ENCODE data around the gene CHCHD3.

Gene CHCHD3

DNA sequence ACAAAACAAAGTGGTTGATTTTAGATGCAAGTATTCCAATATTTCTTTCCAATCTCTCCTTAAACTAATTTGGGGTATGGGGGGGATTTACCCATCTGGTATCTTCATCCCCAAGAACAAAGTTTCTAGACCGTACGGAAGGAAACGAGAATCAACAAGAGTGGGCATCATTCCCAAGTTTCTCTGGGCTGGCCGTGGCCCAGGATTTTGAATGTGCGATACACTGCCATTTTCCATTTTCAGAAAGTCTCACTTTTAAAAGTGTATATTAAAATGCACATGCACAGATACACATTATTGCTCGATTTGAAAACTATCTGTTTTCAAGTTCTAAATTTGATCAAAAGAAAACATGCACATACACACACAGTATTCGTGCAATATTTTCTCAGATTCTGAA is 234.5 kb downstream of the CHCHD3 start (continued):
- no peak for TF ChIP-seq ZNF8 (CRISPR knock-in tag; IDR thresholded peaks at IDR 0.05)
- no peak for TF ChIP-seq BACH2 (CRISPR knock-in tag; IDR thresholded peaks at IDR 0.05; ENCODE audit: borderline replicate concordance)
- no peak for TF ChIP-seq ISL1 (CRISPR knock-in tag; IDR thresholded peaks at IDR 0.05)
- TF ChIP-seq TOX (CRISPR knock-in tag; IDR thresholded peaks at IDR 0.05; ENCODE audit: borderline replicate concordance) = no peak
- no peak for TF ChIP-seq ZNF70 (CRISPR knock-in tag; IDR thresholded peaks at IDR 0.05)
- TF ChIP-seq ESRRG (CRISPR knock-in tag; IDR thresholded peaks at IDR 0.05) = no peak
- no peak for TF ChIP-seq ZC3H10 (CRISPR knock-in tag; IDR thresholded peaks at IDR 0.05)

DNA sequence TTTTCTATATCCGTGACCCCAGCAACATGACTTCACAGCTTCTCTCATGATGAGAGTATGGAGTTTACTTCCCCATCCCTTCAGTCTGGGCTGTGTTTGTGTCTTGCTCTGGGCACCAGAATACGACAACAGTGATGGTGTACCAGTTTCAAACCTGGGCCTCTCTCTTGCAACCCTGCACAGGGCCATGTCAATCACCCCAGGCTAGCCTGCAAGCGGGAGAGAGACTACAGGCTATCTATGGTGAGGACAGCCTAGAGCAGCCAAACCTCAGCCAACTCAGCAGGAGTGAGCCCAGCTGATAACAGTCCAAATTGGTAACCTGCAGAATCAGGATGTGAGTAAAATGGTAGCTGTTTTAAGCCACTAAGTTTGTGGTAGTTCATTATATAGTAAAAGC is 235.8 kb downstream of the CHCHD3 start:
- TF ChIP-seq ARNTL (CRISPR knock-in tag; IDR thresholded peaks at IDR 0.05; ENCODE audit: borderline replicate concordance, low read depth) (no peak), ZNF565 (CRISPR knock-in tag; conservative IDR thresholded peaks at IDR 0.05; ENCODE audit: low read depth) (no peak)
- TF ChIP-seq, protein P1, sequence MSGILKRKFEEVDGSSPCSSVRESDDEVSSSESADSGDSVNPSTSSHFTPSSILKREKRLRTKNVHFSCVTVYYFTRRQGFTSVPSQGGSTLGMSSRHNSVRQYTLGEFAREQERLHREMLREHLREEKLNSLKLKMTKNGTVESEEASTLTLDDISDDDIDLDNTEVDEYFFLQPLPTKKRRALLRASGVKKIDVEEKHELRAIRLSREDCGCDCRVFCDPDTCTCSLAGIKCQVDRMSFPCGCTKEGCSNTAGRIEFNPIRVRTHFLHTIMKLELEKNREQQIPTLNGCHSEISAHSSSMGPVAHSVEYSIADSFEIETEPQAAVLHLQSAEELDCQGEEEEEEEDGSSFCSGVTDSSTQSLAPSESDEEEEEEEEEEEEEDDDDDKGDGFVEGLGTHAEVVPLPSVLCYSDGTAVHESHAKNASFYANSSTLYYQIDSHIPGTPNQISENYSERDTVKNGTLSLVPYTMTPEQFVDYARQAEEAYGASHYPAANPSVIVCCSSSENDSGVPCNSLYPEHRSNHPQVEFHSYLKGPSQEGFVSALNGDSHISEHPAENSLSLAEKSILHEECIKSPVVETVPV (CRISPR knock-in tag; IDR thresholded peaks at IDR 0.05) = no peak
- ATAC-seq = no peak

DNA sequence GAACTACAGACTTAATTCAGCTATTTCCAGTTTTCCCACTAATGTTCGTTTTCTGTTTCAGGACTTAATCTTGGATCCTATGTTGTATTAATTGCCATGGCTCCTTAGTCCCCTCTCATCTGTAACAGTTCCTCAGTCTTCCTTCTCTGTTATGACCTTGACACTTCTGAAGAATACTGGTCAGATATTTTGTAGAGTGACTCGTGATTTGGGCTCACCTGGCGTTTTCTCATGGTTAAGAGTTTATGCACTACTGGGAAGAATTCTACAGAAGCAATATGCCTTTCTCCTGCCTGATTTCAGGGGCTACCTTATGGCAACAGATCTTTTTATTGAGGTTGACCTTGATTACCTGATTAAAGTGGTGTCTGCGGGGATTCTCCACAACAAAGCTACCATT is 239.4 kb downstream of the CHCHD3 start:
- TF ChIP-seq ISL1 (CRISPR knock-in tag; IDR thresholded peaks at IDR 0.05) (no peak), ESRRG (CRISPR knock-in tag; IDR thresholded peaks at IDR 0.05) (no peak), ZFP30 (CRISPR knock-in tag; IDR thresholded peaks at IDR 0.05) (no peak)
- TF ChIP-seq, protein P2, sequence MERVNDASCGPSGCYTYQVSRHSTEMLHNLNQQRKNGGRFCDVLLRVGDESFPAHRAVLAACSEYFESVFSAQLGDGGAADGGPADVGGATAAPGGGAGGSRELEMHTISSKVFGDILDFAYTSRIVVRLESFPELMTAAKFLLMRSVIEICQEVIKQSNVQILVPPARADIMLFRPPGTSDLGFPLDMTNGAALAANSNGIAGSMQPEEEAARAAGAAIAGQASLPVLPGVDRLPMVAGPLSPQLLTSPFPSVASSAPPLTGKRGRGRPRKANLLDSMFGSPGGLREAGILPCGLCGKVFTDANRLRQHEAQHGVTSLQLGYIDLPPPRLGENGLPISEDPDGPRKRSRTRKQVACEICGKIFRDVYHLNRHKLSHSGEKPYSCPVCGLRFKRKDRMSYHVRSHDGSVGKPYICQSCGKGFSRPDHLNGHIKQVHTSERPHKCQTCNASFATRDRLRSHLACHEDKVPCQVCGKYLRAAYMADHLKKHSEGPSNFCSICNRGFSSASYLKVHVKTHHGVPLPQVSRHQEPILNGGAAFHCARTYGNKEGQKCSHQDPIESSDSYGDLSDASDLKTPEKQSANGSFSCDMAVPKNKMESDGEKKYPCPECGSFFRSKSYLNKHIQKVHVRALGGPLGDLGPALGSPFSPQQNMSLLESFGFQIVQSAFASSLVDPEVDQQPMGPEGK (CRISPR knock-in tag; IDR thresholded peaks at IDR 0.05; ENCODE audit: borderline replicate concordance) = no peak
- TF ChIP-seq, protein P3, sequence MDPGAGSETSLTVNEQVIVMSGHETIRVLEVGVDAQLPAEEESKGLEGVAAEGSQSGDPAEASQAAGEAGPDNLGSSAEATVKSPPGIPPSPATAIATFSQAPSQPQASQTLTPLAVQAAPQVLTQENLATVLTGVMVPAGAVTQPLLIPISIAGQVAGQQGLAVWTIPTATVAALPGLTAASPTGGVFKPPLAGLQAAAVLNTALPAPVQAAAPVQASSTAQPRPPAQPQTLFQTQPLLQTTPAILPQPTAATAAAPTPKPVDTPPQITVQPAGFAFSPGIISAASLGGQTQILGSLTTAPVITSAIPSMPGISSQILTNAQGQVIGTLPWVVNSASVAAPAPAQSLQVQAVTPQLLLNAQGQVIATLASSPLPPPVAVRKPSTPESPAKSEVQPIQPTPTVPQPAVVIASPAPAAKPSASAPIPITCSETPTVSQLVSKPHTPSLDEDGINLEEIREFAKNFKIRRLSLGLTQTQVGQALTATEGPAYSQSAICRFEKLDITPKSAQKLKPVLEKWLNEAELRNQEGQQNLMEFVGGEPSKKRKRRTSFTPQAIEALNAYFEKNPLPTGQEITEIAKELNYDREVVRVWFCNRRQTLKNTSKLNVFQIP (CRISPR knock-in tag; IDR thresholded peaks at IDR 0.05; ENCODE audit: borderline replicate concordance, low read depth) = no peak
- TF ChIP-seq, protein P4, sequence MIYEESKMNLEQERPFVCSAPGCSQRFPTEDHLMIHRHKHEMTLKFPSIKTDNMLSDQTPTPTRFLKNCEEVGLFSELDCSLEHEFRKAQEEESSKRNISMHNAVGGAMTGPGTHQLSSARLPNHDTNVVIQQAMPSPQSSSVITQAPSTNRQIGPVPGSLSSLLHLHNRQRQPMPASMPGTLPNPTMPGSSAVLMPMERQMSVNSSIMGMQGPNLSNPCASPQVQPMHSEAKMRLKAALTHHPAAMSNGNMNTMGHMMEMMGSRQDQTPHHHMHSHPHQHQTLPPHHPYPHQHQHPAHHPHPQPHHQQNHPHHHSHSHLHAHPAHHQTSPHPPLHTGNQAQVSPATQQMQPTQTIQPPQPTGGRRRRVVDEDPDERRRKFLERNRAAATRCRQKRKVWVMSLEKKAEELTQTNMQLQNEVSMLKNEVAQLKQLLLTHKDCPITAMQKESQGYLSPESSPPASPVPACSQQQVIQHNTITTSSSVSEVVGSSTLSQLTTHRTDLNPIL (CRISPR knock-in tag; IDR thresholded peaks at IDR 0.05; ENCODE audit: low read depth) = no peak
- TF ChIP-seq, protein P5, sequence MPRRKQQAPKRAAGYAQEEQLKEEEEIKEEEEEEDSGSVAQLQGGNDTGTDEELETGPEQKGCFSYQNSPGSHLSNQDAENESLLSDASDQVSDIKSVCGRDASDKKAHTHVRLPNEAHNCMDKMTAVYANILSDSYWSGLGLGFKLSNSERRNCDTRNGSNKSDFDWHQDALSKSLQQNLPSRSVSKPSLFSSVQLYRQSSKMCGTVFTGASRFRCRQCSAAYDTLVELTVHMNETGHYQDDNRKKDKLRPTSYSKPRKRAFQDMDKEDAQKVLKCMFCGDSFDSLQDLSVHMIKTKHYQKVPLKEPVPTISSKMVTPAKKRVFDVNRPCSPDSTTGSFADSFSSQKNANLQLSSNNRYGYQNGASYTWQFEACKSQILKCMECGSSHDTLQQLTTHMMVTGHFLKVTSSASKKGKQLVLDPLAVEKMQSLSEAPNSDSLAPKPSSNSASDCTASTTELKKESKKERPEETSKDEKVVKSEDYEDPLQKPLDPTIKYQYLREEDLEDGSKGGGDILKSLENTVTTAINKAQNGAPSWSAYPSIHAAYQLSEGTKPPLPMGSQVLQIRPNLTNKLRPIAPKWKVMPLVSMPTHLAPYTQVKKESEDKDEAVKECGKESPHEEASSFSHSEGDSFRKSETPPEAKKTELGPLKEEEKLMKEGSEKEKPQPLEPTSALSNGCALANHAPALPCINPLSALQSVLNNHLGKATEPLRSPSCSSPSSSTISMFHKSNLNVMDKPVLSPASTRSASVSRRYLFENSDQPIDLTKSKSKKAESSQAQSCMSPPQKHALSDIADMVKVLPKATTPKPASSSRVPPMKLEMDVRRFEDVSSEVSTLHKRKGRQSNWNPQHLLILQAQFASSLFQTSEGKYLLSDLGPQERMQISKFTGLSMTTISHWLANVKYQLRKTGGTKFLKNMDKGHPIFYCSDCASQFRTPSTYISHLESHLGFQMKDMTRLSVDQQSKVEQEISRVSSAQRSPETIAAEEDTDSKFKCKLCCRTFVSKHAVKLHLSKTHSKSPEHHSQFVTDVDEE (CRISPR knock-in tag; IDR thresholded peaks at IDR 0.05) = no peak
- ATAC-seq = no peak

DNA sequence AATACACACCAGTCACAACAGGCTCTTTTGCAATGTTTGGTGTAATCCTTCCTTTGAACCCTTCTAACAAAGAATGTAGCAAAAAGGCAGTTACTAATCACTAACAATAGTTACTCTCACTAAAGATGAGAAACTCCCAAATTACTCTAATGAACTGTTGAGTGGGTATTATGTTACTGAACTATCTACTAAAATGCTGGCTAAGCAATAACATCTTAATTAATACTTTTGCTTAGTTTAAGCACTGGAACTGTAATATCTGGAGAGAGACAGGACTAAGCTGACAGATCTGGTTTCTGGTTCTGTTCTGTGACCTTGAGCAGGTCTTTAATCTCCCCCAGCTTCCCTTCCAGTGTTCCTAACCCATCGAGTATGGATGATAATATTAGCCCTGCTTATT is 241.7 kb downstream of the CHCHD3 start:
- TF ChIP-seq CSDC2 (CRISPR knock-in tag; IDR thresholded peaks at IDR 0.05) (no peak), ISL1 (CRISPR knock-in tag; IDR thresholded peaks at IDR 0.05) (no peak), ZFP30 (CRISPR knock-in tag; IDR thresholded peaks at IDR 0.05) (no peak), TCF4 (CRISPR knock-in tag; IDR thresholded peaks at IDR 0.05; ENCODE audit: borderline replicate concordance) (no peak), ESRRG (CRISPR knock-in tag; IDR thresholded peaks at IDR 0.05) (no peak), ZC3H10 (CRISPR knock-in tag; IDR thresholded peaks at IDR 0.05) (no peak)
- TF ChIP-seq, protein P4 (CRISPR knock-in tag; IDR thresholded peaks at IDR 0.05; ENCODE audit: low read depth) = no peak
- ATAC-seq = no peak

Measured in SK-N-SH treated with all-trans-retinoic acid at 6 μM for 48 hours (cell line).